Left ventricle myocardium inferior (tissue), 1 donor: ENCODE data around the gene LSR. TPM values are rescaled to one million over a fixed set of nuclear protein-coding genes. Genes with fewer than 3 reads are reported as not detected.

Source experiments
- DNase-seq: peaks from one replicate; pipeline ENCODE4 v3.0.0-alpha.2; 2020
- H3K27ac ChIP-seq: fragments of 200-600 bp; replicated peaks from 2 replicates; pipeline ENCODE4 v1.8.0; 2021
- H3K27me3 ChIP-seq: fragments of 200-600 bp; 2 replicates; pipeline ENCODE4 v1.8.0; 2021; ENCODE audit warnings: low read depth
- H3K36me3 ChIP-seq: fragments of 200-600 bp; 2 replicates; pipeline ENCODE4 v1.8.0; 2021
- H3K4me1 ChIP-seq: fragments of 200-600 bp; 2 replicates; pipeline ENCODE4 v1.8.0; 2021
- H3K4me3 ChIP-seq: fragments of 200-600 bp; 2 replicates; pipeline ENCODE4 v1.8.0; 2021; ENCODE audit warnings: mild to moderate bottlenecking, moderate library complexity
- H3K9me3 ChIP-seq: fragments of 200-600 bp; replicated peaks from 2 replicates; pipeline ENCODE4 v1.8.0; 2021
- CTCF ChIP-seq: fragments of 200-600 bp; IDR thresholded peaks from 2 replicates; pipeline ENCODE4 v1.8.0; 2021; ENCODE audit warnings: antibody characterized with exemption, mild to moderate bottlenecking, borderline replicate concordance
- intact Hi-C: fragments of 100-400 bp; cut with micrococcal nuclease; formaldehyde crosslinking; loops from one replicate; pipeline ENCODE4 v1.11.0; 2022
- total RNA-seq: library from RNA; stranded (reverse); fragmentation: NEBNext Ultra II Directional; extraction: Animal tissue kit (Norgen Biotek cat#: 25700); gene quantifications from one replicate; pipeline ENCODE4 v1.2.1, GENCODE V29; 2021
- donor health status: DM: no; HTN: yes; CAD: no; lungs with severe emphysema.

The LSR gene
- total RNA-seq, 1 donor from 2014 or later: 4.5 TPM

- Histone ChIP-seq H3K4me1 (no peaks in the 10 kb centered on the region), H3K4me3 (no peak overlapping the region), H3K9me3 (no peaks in the 10 kb centered on the region), H3K27ac (no peak overlapping the region), H3K36me3 (no peaks in the 10 kb centered on the region), H3K27me3 (peaks cover 84% of the 10 kb centered on the region)
- intact Hi-C loops: no loop called here
- DNase-seq: no peak
- no peak for TF ChIP-seq CTCF
Measured at GRCh38 chr19:35294859-35295791, 46.3 kb downstream of the LSR start.

GRCh38 chr19:35295792-35296462, 47.1 kb downstream of the LSR start:
- DNase-seq: no peak

GRCh38 chr19:35296644-35297514, 48.1 kb downstream of the LSR start:
- Histone ChIP-seq H3K4me3 (no peak overlapping the region), H3K27me3 (peaks cover 85% of the 10 kb centered on the region), H3K4me1 (no peaks in the 10 kb centered on the region), H3K36me3 (no peaks in the 10 kb centered on the region), H3K9me3 (no peaks in the 10 kb centered on the region), H3K27ac (no peak overlapping the region)
- DNase-seq: no peak
- intact Hi-C loops: no loop called here
- no peak for TF ChIP-seq CTCF

More at GRCh38 chr19:35295792-35296462, 47.1 kb downstream of the LSR start:
- intact Hi-C loops: no loop called here
- no peak overlapping the region for H3K4me3 ChIP-seq
- H3K36me3 ChIP-seq: no peaks in the 10 kb centered on the region
- H3K4me1 ChIP-seq: no peaks in the 10 kb centered on the region
- TF ChIP-seq CTCF: no peak
- H3K9me3 ChIP-seq: no peaks in the 10 kb centered on the region
- H3K27me3 ChIP-seq: peaks cover 85% of the 10 kb centered on the region
- H3K27ac ChIP-seq: no peak overlapping the region

- no peak overlapping the region for H3K27ac ChIP-seq
- no peaks in the 10 kb centered on the region for H3K9me3 ChIP-seq
- H3K4me3 ChIP-seq: no peak overlapping the region
- peaks cover 85% of the 10 kb centered on the region for H3K27me3 ChIP-seq
- no peak for DNase-seq
- no peak for TF ChIP-seq CTCF
- intact Hi-C loops: no loop called here
- H3K36me3 ChIP-seq: no peaks in the 10 kb centered on the region
- H3K4me1 ChIP-seq: no peaks in the 10 kb centered on the region
Measured at GRCh38 chr19:35297515-35297848, 48.7 kb downstream of the LSR start.

GRCh38 chr19:35297922-35298321, 49.1 kb downstream of the LSR start:
- Histone ChIP-seq H3K27ac (no peak overlapping the region), H3K4me1 (no peaks in the 10 kb centered on the region), H3K9me3 (no peaks in the 10 kb centered on the region), H3K4me3 (no peak overlapping the region), H3K27me3 (peaks cover 85% of the 10 kb centered on the region), H3K36me3 (no peaks in the 10 kb centered on the region)
- DNase-seq: no peak
- intact Hi-C loops: no loop called here
- no peak for TF ChIP-seq CTCF
